Neural crest cell (in vitro differentiated cells): ENCODE measurements around the gene TYR. TPM values are rescaled to one million over a fixed set of nuclear protein-coding genes. Genes with fewer than 3 reads are reported as not detected.

Experiments used
- DNase-seq: peaks from one replicate; pipeline ENCODE4 v3.0.0; 2021; ENCODE audit warnings: low read depth, mixed read lengths, low spot score
- H3K27ac Mint-ChIP-seq: one replicate; pipeline ENCODE4 v1.8.0; 2021; ENCODE audit warnings: mild to moderate bottlenecking, mixed read lengths; ENCODE audit not compliant: unreplicated experiment
- H3K27me3 Mint-ChIP-seq: 2 replicates; pipeline ENCODE4 v1.8.0; 2021; ENCODE audit warnings: low read depth, mild to moderate bottlenecking, mixed read lengths
- H3K36me3 Mint-ChIP-seq: 2 replicates; pipeline ENCODE4 v1.8.0; 2021; ENCODE audit warnings: low read depth, mild to moderate bottlenecking, mixed read lengths
- H3K4me1 Mint-ChIP-seq: 2 replicates; pipeline ENCODE4 v1.8.0; 2021; ENCODE audit warnings: mixed read lengths
- H3K4me3 Mint-ChIP-seq: one replicate; pipeline ENCODE4 v1.8.0; 2021; ENCODE audit warnings: mild to moderate bottlenecking, mixed read lengths
- H3K9me3 Mint-ChIP-seq: 2 replicates; pipeline ENCODE4 v1.8.0; 2021; ENCODE audit warnings: mixed read lengths
- total RNA-seq: library from RNA; stranded (reverse); gene quantifications from 2 replicates; pipeline ENCODE4 v1.2.1, GENCODE V29; 2021
- TF ChIP-seq, protein P1 (sequence below): fragments of 200-600 bp; sonication (generic); conservative IDR thresholded peaks from 2 replicates; pipeline ENCODE4 v1.5.0; 2021; ENCODE audit warnings: antibody characterized with exemption, mild to moderate bottlenecking

The TYR gene
- total RNA-seq, 1 donor from 2014 or later: not detected

DNA sequence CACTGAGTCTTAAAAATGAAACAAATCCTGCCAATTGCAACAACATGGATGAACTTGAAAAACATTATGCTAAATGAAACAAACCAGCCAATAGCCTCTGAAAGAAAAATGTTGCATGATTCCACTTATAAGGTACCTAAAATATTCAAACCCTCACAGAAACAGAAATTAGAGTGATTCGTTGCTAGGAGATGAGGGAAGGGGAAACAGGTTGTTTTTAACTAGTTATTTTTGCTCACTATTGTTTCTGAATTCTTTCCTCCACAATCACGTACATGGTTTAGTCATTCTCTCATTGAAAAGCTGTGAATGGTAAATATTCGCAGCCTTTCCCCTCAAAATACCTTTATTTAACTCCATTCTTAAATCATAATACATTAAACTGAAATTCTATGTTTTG is 14.0 kb upstream of the TYR start:
- H3K27me3 Mint-ChIP-seq: no peaks in the 10 kb centered on the region
- DNase-seq: no peak
- no peaks in the 10 kb centered on the region for H3K36me3 Mint-ChIP-seq
- H3K9me3 Mint-ChIP-seq: peaks cover 3% of the 10 kb centered on the region
- H3K4me3 Mint-ChIP-seq: no peak overlapping the region
- TF ChIP-seq, protein P1, sequence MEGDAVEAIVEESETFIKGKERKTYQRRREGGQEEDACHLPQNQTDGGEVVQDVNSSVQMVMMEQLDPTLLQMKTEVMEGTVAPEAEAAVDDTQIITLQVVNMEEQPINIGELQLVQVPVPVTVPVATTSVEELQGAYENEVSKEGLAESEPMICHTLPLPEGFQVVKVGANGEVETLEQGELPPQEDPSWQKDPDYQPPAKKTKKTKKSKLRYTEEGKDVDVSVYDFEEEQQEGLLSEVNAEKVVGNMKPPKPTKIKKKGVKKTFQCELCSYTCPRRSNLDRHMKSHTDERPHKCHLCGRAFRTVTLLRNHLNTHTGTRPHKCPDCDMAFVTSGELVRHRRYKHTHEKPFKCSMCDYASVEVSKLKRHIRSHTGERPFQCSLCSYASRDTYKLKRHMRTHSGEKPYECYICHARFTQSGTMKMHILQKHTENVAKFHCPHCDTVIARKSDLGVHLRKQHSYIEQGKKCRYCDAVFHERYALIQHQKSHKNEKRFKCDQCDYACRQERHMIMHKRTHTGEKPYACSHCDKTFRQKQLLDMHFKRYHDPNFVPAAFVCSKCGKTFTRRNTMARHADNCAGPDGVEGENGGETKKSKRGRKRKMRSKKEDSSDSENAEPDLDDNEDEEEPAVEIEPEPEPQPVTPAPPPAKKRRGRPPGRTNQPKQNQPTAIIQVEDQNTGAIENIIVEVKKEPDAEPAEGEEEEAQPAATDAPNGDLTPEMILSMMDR: no peak
- peaks cover 12% of the 10 kb centered on the region for H3K4me1 Mint-ChIP-seq
- no peak overlapping the region for H3K27ac Mint-ChIP-seq

- Mint-ChIP-seq H3K27ac (peak overlapping the region; percentile 54), H3K4me1 (peaks cover 18% of the 10 kb centered on the region), H3K4me3 (no peak overlapping the region), H3K36me3 (no peaks in the 10 kb centered on the region), H3K27me3 (no peaks in the 10 kb centered on the region), H3K9me3 (no peaks in the 10 kb centered on the region)
- TF ChIP-seq, protein P1: no peak
- DNase-seq: no peak
Measured at GRCh38 chr11:89168396-89168795, 9.3 kb upstream of the TYR start.

DNA sequence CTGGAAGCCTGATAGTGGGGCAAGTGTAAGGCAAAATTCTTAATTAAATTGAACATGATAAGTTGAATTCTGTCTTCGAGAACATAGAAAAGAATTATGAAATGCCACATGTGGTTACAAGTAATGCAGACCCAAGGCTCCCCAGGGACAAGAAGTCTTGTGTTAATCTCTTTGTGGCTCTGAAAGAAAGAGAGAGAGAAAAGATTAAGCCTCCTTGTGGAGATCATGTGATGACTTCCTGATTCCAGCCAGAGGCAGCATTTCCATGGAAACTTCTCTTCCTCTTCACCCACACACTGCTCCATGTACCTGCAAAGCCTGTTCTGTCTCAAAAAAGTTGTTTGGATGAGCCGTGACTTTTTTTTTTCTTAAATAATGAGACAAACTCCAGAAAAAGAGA is 1.9 kb upstream of the TYR start:
- no peak overlapping the region for H3K27ac Mint-ChIP-seq
- peaks cover 4% of the 10 kb centered on the region for H3K9me3 Mint-ChIP-seq
- TF ChIP-seq, protein P1: no peak
- H3K4me1 Mint-ChIP-seq: peaks cover 4% of the 10 kb centered on the region
- H3K4me3 Mint-ChIP-seq: no peak overlapping the region
- no peaks in the 10 kb centered on the region for H3K36me3 Mint-ChIP-seq
- no peak for DNase-seq
- H3K27me3 Mint-ChIP-seq: no peaks in the 10 kb centered on the region

- Mint-ChIP-seq H3K36me3 (no peaks in the 10 kb centered on the region), H3K27ac (no peak overlapping the region), H3K4me3 (no peak overlapping the region), H3K4me1 (peaks cover 4% of the 10 kb centered on the region), H3K9me3 (peaks cover 4% of the 10 kb centered on the region), H3K27me3 (no peaks in the 10 kb centered on the region)
- TF ChIP-seq, protein P1: no peak
- no peak for DNase-seq
Measured at GRCh38 chr11:89176938-89177337, 737 bp upstream of the TYR start.

DNA sequence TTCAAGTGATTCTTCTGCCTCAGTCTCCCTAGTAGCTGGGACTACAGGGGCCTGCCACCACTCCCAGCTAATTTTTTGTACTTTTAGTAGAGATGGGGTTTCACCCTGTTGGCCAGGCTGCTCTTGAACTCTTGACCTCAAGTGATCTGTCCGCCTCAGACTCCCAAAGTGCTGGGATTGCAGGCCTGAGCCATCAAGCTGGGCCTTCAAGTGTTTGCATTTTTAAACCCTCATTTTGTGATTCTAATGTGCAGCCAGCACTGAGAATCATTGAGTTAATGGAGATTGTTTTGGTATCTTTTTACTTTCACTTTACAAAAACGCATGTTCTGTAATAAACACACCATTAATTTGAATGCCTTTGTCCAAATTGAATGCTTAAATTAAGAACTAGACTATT is 3.4 kb downstream of the TYR start:
- H3K4me1 Mint-ChIP-seq: peaks cover 10% of the 10 kb centered on the region
- H3K9me3 Mint-ChIP-seq: no peaks in the 10 kb centered on the region
- no peaks in the 10 kb centered on the region for H3K27me3 Mint-ChIP-seq
- TF ChIP-seq, protein P1: no peak
- no peaks in the 10 kb centered on the region for H3K36me3 Mint-ChIP-seq
- no peak for DNase-seq
- no peak overlapping the region for H3K27ac Mint-ChIP-seq
- H3K4me3 Mint-ChIP-seq: no peak overlapping the region
